Measurements from ENCODE around the gene RALGAPA2. TPM values are rescaled to one million over a fixed set of nuclear protein-coding genes. Genes with fewer than 3 reads are reported as not detected.

The RALGAPA2 gene
- total and polyA plus RNA-seq, 2 experiments from 2014 or later: 13.1 to 43.4 TPM

DNA sequence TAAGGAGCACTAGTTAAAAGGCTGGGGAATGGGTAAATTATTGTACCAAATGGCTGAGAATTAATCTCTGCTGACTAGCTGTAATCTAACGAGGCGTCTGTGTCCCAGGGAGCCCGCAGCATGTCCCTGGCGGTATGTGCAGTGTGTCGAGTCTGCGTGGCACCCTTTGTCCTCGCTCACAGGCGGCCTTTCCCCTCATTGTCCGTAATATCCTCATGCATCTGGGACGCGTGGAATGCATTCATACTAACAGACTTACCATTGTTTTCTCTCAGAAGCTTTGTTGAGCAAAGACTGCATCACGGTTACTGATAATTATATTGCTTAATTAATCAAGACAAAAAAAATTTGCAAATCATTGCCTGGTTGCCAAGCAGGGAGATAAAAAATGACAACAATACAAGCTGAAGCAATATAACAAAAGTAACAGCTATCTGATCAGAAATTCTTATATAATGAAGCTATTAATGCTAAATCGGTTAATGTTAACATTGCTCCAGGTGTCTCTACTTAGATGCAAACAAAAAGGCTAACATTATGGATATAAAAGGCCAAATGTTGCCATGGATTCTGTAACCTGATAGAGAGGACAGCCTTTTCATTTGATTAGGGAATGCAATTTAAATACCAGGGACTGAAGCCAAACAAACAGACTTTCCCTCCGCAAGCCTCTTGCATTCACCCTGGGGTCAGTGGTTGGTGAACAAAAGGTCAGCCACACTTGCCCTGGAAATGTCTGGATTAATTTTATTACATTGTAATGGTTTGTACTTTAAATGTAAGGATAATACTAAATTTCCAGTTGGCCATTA, 219.7 kb downstream of the RALGAPA2 start:
- peaks cover 50% of the 10 kb centered on the region for H3K4me1 ChIP-seq (ENCODE audit: insufficient read depth)
- H4K20me1 ChIP-seq (replicated peaks; ENCODE audit: insufficient read depth): no peaks in the 10 kb centered on the region
- DNase-seq (ENCODE audit: low spot score) (peak; percentile 65), ATAC-seq (peak; percentile 80)
- peaks cover 2% of the 10 kb centered on the region; the same call in 1 of the 3 replicates for H3K36me3 Mint-ChIP-seq (ENCODE audit: low read depth)
- H2AFZ ChIP-seq: no peak overlapping the region
- no peaks in the 10 kb centered on the region for H3K27me3 ChIP-seq (ENCODE audit: insufficient read depth)
- peak overlapping the region; percentile 49; the same call in 1 of the 2 replicates for H3K4me2 ChIP-seq
- peak overlapping the region; percentile 85 for H3K27ac Mint-ChIP-seq
- H3K4me3 Mint-ChIP-seq: no peak overlapping the region
- no peaks in the 10 kb centered on the region for H3K27me3 Mint-ChIP-seq (ENCODE audit: insufficient read depth, low read depth, poor library complexity)
- H3K9me3 Mint-ChIP-seq: no peaks in the 10 kb centered on the region; the same call in 2 of the 3 replicates
- H3K4me1 Mint-ChIP-seq: peaks cover 48% of the 10 kb centered on the region
- H3F3A ChIP-seq (replicated peaks; ENCODE audit: low read depth): no peaks in the 10 kb centered on the region
- no peak overlapping the region for H3K4me3 ChIP-seq
- H3K36me3 ChIP-seq (ENCODE audit: insufficient read depth): no peaks in the 10 kb centered on the region
- TF ChIP-seq POLR2AphosphoS5 (IDR thresholded peaks at IDR 0.05; ENCODE audit: low read depth) (no peak), EZH2phosphoT487 (IDR thresholded peaks at IDR 0.05; ENCODE audit: unreplicated experiment) (no peak), ZNF114 (CRISPR knock-in tag; IDR thresholded peaks at IDR 0.05) (no peak), STAT1 (IDR thresholded peaks at IDR 0.05; ENCODE audit: unreplicated experiment) (no peak), JUNB (IDR thresholded peaks at IDR 0.05; ENCODE audit: unreplicated experiment) (no peak), REST (IDR thresholded peaks at IDR 0.05; ENCODE audit: unreplicated experiment) (no peak), ETS1 (IDR thresholded peaks at IDR 0.05) (no peak), EZH2 (IDR thresholded peaks at IDR 0.05; ENCODE audit: low read depth, unreplicated experiment) (no peak), NANOG (IDR thresholded peaks at IDR 0.05; ENCODE audit: borderline replicate concordance) (no peak), CREB1 (CRISPR knock-in tag; IDR thresholded peaks at IDR 0.05; ENCODE audit: low read depth) (no peak), ZNF331 (CRISPR knock-in tag; IDR thresholded peaks at IDR 0.05; ENCODE audit: low read depth) (no peak), CTCF (conservative IDR thresholded peaks at IDR 0.05; ENCODE audit: low read depth in 2 of 2) (no peak)
- TF ChIP-seq, protein P1, sequence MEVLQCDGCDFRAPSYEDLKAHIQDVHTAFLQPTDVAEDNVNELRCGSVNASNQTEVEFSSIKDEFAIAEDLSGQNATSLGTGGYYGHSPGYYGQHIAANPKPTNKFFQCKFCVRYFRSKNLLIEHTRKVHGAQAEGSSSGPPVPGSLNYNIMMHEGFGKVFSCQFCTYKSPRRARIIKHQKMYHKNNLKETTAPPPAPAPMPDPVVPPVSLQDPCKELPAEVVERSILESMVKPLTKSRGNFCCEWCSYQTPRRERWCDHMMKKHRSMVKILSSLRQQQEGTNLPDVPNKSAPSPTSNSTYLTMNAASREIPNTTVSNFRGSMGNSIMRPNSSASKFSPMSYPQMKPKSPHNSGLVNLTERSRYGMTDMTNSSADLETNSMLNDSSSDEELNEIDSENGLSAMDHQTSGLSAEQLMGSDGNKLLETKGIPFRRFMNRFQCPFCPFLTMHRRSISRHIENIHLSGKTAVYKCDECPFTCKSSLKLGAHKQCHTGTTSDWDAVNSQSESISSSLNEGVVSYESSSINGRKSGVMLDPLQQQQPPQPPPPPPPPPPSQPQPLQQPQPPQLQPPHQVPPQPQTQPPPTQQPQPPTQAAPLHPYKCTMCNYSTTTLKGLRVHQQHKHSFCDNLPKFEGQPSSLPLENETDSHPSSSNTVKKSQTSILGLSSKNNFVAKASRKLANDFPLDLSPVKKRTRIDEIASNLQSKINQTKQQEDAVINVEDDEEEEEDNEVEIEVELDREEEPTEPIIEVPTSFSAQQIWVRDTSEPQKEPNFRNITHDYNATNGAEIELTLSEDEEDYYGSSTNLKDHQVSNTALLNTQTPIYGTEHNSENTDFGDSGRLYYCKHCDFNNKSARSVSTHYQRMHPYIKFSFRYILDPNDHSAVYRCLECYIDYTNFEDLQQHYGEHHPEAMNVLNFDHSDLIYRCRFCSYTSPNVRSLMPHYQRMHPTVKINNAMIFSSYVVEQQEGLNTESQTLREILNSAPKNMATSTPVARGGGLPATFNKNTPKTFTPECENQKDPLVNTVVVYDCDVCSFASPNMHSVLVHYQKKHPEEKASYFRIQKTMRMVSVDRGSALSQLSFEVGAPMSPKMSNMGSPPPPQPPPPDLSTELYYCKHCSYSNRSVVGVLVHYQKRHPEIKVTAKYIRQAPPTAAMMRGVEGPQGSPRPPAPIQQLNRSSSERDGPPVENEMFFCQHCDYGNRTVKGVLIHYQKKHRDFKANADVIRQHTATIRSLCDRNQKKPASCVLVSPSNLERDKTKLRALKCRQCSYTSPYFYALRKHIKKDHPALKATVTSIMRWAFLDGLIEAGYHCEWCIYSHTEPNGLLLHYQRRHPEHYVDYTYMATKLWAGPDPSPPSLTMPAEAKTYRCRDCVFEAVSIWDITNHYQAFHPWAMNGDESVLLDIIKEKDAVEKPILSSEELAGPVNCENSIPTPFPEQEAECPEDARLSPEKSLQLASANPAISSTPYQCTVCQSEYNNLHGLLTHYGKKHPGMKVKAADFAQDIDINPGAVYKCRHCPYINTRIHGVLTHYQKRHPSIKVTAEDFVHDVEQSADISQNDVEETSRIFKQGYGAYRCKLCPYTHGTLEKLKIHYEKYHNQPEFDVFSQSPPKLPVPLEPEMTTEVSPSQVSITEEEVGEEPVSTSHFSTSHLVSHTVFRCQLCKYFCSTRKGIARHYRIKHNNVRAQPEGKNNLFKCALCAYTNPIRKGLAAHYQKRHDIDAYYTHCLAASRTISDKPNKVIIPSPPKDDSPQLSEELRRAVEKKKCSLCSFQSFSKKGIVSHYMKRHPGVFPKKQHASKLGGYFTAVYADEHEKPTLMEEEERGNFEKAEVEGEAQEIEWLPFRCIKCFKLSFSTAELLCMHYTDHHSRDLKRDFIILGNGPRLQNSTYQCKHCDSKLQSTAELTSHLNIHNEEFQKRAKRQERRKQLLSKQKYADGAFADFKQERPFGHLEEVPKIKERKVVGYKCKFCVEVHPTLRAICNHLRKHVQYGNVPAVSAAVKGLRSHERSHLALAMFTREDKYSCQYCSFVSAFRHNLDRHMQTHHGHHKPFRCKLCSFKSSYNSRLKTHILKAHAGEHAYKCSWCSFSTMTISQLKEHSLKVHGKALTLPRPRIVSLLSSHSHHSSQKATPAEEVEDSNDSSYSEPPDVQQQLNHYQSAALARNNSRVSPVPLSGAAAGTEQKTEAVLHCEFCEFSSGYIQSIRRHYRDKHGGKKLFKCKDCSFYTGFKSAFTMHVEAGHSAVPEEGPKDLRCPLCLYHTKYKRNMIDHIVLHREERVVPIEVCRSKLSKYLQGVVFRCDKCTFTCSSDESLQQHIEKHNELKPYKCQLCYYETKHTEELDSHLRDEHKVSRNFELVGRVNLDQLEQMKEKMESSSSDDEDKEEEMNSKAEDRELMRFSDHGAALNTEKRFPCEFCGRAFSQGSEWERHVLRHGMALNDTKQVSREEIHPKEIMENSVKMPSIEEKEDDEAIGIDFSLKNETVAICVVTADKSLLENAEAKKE (CRISPR knock-in tag; IDR thresholded peaks at IDR 0.05): no peak
- H3K27ac ChIP-seq (ENCODE audit: low read depth): peak overlapping the region; percentile 26
- no peaks in the 10 kb centered on the region for H3K9me2 ChIP-seq (ENCODE audit: insufficient read depth)
- H3K79me2 ChIP-seq (replicated peaks; ENCODE audit: insufficient read depth): no peaks in the 10 kb centered on the region
